GM12801 (cell line): Measurements from ENCODE around the gene MED29.

Experiments used
- TF ChIP-seq, protein P1 (sequence below): IDR thresholded peaks from one replicate; pipeline ENCODE4 v1.5.1; 2011; ENCODE audit warnings: control low read depth; ENCODE audit not compliant: insufficient read length; ENCODE audit errors: extremely low read depth

MED29 gene, protein sequence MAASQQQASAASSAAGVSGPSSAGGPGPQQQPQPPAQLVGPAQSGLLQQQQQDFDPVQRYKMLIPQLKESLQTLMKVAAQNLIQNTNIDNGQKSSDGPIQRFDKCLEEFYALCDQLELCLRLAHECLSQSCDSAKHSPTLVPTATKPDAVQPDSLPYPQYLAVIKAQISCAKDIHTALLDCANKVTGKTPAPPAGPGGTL

DNA sequence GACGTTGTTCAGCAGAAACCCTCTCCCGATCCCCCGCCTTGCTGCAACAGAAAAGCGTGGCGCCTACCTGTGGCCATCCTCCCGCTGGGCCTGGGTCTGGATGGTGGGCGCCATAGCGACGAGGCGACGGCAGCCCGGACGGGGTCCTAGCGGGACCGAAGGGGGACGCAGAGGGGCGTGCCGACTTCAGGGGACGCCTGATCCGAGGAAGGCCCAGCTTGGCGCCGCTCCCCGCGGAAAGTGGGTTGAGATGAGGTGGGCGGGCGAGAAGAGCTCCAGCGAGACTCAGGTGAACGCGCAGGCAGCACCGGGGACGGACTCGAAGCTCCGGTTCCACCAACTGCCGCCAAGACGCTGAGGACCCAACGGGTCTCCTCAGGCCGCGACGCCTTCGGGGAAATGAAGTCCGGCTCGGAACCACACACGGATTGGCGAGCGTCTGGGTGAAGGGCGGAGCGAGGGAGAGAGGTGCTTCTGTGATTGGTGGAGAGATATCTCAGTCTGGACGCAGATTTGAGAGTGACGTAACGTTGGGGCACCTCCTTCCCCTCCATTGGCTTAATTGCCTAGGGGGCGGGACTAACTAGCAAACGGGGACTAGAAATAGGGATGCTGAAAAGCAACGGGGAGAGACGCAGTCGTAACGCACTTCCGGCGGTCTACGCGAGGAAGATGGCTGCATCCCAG, at the start of gene MED29, which contains the start of gene PAF1:
Gene MED29 (plus strand): TSS at position 628 of the 687 bp plus-strand sequence. CDS start 45 bp downstream, at position 673.
Gene PAF1 (minus strand): TSS at position 356 of the 687 bp plus-strand sequence. CDS start 242 bp downstream, at position 114.
- TF ChIP-seq, protein P1, sequence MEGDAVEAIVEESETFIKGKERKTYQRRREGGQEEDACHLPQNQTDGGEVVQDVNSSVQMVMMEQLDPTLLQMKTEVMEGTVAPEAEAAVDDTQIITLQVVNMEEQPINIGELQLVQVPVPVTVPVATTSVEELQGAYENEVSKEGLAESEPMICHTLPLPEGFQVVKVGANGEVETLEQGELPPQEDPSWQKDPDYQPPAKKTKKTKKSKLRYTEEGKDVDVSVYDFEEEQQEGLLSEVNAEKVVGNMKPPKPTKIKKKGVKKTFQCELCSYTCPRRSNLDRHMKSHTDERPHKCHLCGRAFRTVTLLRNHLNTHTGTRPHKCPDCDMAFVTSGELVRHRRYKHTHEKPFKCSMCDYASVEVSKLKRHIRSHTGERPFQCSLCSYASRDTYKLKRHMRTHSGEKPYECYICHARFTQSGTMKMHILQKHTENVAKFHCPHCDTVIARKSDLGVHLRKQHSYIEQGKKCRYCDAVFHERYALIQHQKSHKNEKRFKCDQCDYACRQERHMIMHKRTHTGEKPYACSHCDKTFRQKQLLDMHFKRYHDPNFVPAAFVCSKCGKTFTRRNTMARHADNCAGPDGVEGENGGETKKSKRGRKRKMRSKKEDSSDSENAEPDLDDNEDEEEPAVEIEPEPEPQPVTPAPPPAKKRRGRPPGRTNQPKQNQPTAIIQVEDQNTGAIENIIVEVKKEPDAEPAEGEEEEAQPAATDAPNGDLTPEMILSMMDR, result no peak

DNA sequence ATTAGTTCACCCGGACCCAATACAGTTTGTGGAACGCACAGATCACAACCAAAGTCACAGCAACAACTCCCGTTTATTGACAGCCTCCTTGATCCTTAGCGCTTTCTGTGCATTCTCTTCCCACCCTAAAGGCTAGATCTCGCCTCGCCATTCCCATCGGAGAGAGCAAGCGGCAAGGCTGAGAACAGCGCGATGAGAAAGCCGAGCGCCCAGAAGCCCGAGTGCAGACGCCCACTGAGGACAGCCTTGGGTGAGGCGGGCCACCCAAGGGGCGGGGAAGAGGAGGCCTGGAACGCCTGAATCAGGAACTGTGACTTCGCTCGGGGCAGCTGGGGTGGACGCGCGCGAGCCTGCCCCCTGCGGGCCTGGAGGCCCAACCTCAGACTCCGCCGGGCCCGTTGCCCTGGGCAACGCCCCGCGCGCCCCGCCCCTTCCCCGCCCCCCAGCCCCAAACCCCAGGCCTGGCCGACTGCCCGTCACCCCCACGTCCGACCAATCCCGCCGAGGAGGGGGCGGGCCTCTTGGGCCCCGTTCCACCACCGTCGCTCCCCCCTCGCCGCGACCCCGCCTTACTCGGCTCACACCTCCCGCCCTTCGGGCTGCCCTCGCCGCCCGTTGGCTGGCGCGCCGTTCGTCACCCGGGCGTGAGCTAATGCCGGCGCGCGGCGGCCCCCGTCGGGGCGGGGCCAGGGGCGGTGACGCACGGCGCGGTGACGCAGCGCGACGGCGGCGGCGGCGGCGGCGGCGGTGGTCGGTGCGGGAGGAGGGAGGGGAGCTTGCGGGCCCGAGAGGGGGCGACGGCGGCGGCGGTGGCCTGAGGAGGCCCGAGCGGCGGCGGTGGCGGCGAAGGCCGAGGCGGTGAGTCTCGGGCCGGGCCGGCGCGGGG, 49.2 kb upstream of the MED29 start, which contains the start of gene SAMD4B:
Gene SAMD4B (plus strand): TSS at position 703 of the 886 bp plus-strand sequence. CDS start 14,473 bp downstream, outside the sequence.
- TF ChIP-seq, protein P1, result no peak

DNA sequence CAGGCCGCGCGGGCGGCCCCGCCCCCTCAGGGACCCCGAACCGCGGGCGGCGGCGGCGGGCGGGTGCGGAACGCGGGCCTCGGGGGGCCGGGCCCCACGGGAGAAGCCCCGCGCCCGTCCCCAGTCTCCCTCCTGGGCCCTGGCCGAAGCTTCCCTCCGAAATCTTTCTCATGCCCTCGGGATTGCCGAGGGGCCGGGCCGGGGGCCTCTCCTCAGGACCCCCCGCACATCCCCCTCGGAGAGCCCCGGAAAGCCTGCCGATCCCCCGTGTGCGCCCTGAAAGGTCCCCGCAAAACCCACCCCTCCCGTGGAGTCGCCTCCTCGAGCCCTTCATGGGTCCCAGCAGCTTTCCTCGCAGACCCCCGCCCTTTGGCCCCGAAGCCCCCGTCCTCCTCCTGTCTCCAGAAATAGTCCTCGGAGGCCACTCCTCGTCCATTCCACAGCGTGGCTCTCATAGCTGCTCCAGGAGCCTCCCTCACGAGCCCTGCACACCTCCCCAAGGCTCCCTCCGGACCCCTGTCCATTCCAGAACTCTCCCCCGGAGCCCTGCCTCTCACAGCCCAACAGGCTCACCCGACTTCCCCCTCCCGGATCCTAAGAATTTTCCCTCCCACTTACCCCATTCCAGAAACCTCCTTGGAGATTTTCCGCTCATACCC, 48.4 kb upstream of the MED29 start:
- TF ChIP-seq, protein P1, result no peak

DNA sequence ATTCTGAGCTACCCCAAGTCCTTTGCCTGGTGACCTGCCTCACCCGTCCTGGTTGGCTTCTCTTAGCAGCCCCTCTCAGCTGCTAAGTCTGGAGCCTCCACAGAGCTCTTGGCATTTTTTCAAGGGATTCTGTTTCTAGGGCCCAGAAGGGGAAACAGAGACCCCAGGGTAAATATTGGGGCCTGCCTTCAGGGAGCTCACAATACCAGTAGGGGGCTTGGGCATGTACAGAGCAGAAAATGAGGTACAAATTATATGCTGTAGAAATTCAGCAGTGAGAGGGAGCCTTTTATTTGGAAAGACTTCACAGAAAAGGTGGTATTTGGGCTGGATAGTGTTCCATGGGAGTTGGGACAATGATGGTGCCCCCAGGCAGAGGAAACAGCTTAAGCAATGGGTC, 45.2 kb upstream of the MED29 start:
- TF ChIP-seq, protein P1, result no peak

DNA sequence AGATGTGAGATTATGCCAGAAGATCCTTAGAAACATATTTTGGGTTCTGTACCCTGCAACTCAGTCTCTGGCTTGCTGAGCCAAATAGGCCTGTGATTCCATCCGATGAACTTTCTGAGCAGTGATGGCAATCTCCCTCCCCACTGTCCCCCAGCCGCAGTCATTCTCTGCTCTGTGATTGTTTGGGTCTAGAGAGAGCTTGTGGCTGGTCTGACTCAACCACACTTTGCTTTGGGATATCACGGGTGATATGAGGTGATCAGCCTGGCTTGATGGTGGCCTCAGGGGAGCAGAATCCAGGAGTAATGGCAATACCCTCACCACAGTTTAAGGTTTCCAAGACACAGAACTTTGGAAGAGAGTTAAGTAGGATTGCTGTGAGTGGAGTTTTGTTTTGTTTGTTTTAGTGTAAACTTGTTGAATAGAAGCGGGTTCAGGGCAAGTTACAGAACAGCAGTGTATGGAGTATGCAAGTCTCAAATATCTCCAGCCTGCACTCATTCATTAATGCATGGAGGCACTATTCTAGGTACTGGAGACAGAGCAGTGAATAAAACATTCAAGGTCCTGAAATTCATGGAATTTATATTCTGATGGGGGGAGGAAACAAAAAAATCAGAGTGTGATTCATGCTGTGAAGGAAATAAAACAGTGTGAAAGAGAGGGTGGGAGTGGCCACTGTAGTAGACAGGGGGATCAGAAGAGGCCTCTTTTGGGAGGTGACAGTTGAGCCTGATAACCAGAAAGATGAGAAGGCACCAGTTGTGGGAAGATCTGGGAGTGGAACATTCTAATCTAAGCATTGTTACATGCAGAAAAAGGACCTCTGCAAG, 43.6 kb upstream of the MED29 start:
- TF ChIP-seq, protein P1, result no peak

DNA sequence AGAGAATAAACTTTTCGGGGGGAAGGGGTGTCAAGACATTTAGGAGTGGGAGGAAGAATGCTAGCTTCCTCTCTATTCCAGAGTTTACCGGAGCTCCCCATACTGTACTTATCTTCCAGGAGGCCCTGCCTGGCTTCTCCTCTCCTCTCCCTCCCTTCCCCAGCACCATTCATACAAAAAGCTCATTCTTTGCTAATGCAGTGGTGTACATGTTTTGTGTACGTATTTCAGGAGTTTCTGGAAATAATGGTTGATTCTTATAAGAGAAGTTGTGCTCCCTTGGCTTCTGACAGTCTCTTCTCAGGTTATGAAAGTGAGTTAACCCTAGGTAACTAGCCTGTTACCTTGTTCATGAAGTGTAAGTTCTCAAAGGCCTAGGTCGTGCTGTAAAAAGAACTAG, 41.9 kb upstream of the MED29 start:
- TF ChIP-seq, protein P1, result no peak
